A549 (cell line): ENCODE results near the gene SNTG2. TPM values are rescaled to one million over a fixed set of nuclear protein-coding genes. Genes with fewer than 3 reads are reported as not detected.
A peak's percentile ranks its signal among the peaks of the same experiment; 100 is the strongest.

Experiments
- ATAC-seq, 2 experiments: fragments of 200-7000 bp in 1 of 2; fragments of >200 bp in 1 of 2; cut with Nextera tagmentation in 1 of 2; cut with Tn5 transposase in 1 of 2; 3 replicates each; pipeline versions ENCODE4 v1.8.0 to v1.9.1; 2018 to 2020; ENCODE audit warnings: mild to moderate bottlenecking in 1 of 2, moderate library complexity in 1 of 2
- CTCF ChIA-PET: fragments of 300-600 bp; sonication (Branson Sonifier 250); formaldehyde crosslinking; extraction: SDS; loops from one replicate; lab custom pipeline; 2021; ENCODE audit warnings: antibody characterized with exemption, inconsistent platforms; lab: Yijun Ruan, JAX
- POLR2A ChIA-PET: fragments of 350-600 bp; formaldehyde crosslinking; extraction: SDS; loops from one replicate; lab custom pipeline; 2021; ENCODE audit warnings: antibody characterized with exemption, inconsistent platforms; lab: Yijun Ruan, JAX
- DNase-seq, 2 experiments: peaks; one replicate each; pipeline versions ENCODE4 v3.0.0 to v3.0.0-alpha.2; 2011 to 2016; ENCODE audit warnings: low read depth in 1 of 2, low spot score in 1 of 2
- FAIRE-seq: peaks from 2 replicates; lab custom pipeline; 2011; peaks lifted over from hg19 to GRCh38; lab: Jason Lieb, UNC
- H3K27ac ChIP-seq, 2 experiments: fragments of >200 bp; sonication (Bioruptor Twin); formaldehyde crosslinking; 3 replicates each; pipeline ENCODE4 v1.5.1; 2016 to 2017
- H3K4me1 ChIP-seq: fragments of >200 bp; sonication (Bioruptor Twin); formaldehyde crosslinking; 3 replicates; pipeline ENCODE4 v1.6.1; 2016
- H3K4me2 ChIP-seq: fragments of >200 bp; sonication (Bioruptor Twin); formaldehyde crosslinking; 3 replicates; pipeline ENCODE4 v1.6.1; 2016
- H3K4me3 ChIP-seq: fragments of >200 bp; sonication (Bioruptor Twin); formaldehyde crosslinking; 3 replicates; pipeline ENCODE4 v1.5.1; 2016
- H3K9me3 ChIP-seq: fragments of >200 bp; sonication (Bioruptor Twin); formaldehyde crosslinking; 3 replicates; pipeline ENCODE4 v1.6.1; 2016
- BCL3 ChIP-seq: fragments of >200 bp; sonication (Bioruptor Twin); formaldehyde crosslinking; IDR thresholded peaks from 3 replicates; pipeline ENCODE4 v1.6.1; 2016
- CBX8 ChIP-seq: fragments of 200-600 bp; sonication (generic); IDR thresholded peaks from 2 replicates; pipeline ENCODE4 v1.6.1; 2016
- CHD2 ChIP-seq: fragments of 150-350 bp; IDR thresholded peaks from 2 replicates; pipeline ENCODE4 v1.6.1; 2014; ENCODE audit warnings: low read length; ENCODE audit not compliant: partially characterized antibody
- E2F6 ChIP-seq: IDR thresholded peaks from 2 replicates; pipeline ENCODE4 v1.6.1; 2012; ENCODE audit warnings: low read depth, borderline replicate concordance
- GATA3 ChIP-seq: IDR thresholded peaks from 2 replicates; pipeline ENCODE4 v1.6.1; 2012; ENCODE audit warnings: borderline replicate concordance
- HDAC2 ChIP-seq: fragments of 200-600 bp; sonication (generic); IDR thresholded peaks from 2 replicates; pipeline ENCODE4 v1.6.1; 2016
- HOXB13 ChIP-seq: fragments of 250-450 bp; sonication (Bioruptor Pico); IDR thresholded peaks from 2 replicates; pipeline ENCODE4 v1.5.0; 2020; ENCODE audit warnings: low read depth, mild to moderate bottlenecking, moderate library complexity
- HOXB5 ChIP-seq: fragments of 250-450 bp; sonication (Bioruptor Pico); IDR thresholded peaks from 2 replicates; pipeline ENCODE4 v1.5.0; 2020; ENCODE audit warnings: mild to moderate bottlenecking, moderate library complexity
- JUN ChIP-seq, 2 experiments: fragments of >200 bp; sonication (Bioruptor Twin); formaldehyde crosslinking; IDR thresholded peaks; 2 replicates in 1 of 2; 3 replicates in 1 of 2; pipeline ENCODE4 v1.6.1; 2016 to 2017
- MAFK ChIP-seq: fragments of 450-650 bp; IDR thresholded peaks from 2 replicates; pipeline ENCODE4 v1.6.1; 2014; ENCODE audit not compliant: partially characterized antibody
- NPAS2 ChIP-seq: fragments of 250-450 bp; sonication (Bioruptor Pico); IDR thresholded peaks from 2 replicates; pipeline ENCODE4 v1.8.0; 2022; ENCODE audit warnings: mild to moderate bottlenecking, moderate library complexity, borderline replicate concordance
- PHF8 ChIP-seq: fragments of 200-600 bp; sonication (generic); IDR thresholded peaks from 2 replicates; pipeline ENCODE4 v1.6.1; 2016; ENCODE audit warnings: low read depth, mild to moderate bottlenecking, antibody characterized with exemption, moderate library complexity, borderline replicate concordance
- RAD21 ChIP-seq, 2 experiments: fragments of >200 bp in 1 of 2; sonication (Bioruptor Twin) in 1 of 2; formaldehyde crosslinking in 1 of 2; IDR thresholded peaks in 1 of 2; conservative IDR thresholded peaks in 1 of 2; 2 replicates in 1 of 2; 3 replicates in 1 of 2; pipeline ENCODE4 v1.6.1; 2012 to 2018; ENCODE audit warnings: inconsistent platforms in 1 of 2
- SMC3 ChIP-seq: fragments of >200 bp; sonication (Bioruptor Twin); formaldehyde crosslinking; IDR thresholded peaks from 3 replicates; pipeline ENCODE4 v1.6.1; 2018; ENCODE audit warnings: inconsistent platforms
- USF2 ChIP-seq: fragments of 450-650 bp; IDR thresholded peaks from 2 replicates; pipeline ENCODE4 v1.6.1; 2014; ENCODE audit warnings: antibody characterized with exemption
- ZC3H11A ChIP-seq: fragments of 450-650 bp; IDR thresholded peaks from 2 replicates; pipeline ENCODE4 v1.6.1; 2014; ENCODE audit warnings: antibody characterized with exemption, mild to moderate bottlenecking
- ZFP36 ChIP-seq: fragments of 450-650 bp; IDR thresholded peaks from 2 replicates; pipeline ENCODE4 v1.6.1; 2014; ENCODE audit warnings: borderline replicate concordance; ENCODE audit not compliant: partially characterized antibody
- ZNF302 ChIP-seq: fragments of 250-450 bp; sonication (Bioruptor Pico); IDR thresholded peaks from 2 replicates; pipeline ENCODE4 v1.9.0; 2021; ENCODE audit warnings: inconsistent platforms, mild to moderate bottlenecking, moderate library complexity
- WGBS: methylation state at CpG from one replicate; pipeline ENCODE4 v1.1.6; 2017; ENCODE audit errors: missing lambda C conversion rate; 5-methylcytosine and 5-hydroxymethylcytosine counted together
- polyA plus RNA-seq, 4 experiments: library from polyadenylated mRNA; depleted of rRNA in 3 of 4; stranded (reverse); fragments of >200 nt; fragmentation: RNase III in 1 of 4; extraction: RNeasy Plus Mini Kit Qiagen cat#74134 plus additional on column Dnase treatment in 1 of 4; gene quantifications; 2 replicates in 3 of 4; 3 replicates in 1 of 4; pipeline ENCODE4 v1.2.3, GENCODE V29; 2011 to 2017

SNTG2 gene
- polyA plus RNA-seq, 2 of the 4 experiments (the other 2 are of a cell fraction) = not detected

GRCh38 chr2:949384-950079, 1.1 kb upstream of the SNTG2 start (continued):
- TF ChIP-seq BCL3 (no peak), HOXB5 (CRISPR knock-in tag) (no peak), ZNF302 (CRISPR knock-in tag) (no peak), ZFP36 (no peak), PHF8 (no peak), HOXB13 (CRISPR knock-in tag) (no peak), JUN (IDR thresholded peaks at IDR 0.05) (no peak), ZC3H11A (no peak)

DNA sequence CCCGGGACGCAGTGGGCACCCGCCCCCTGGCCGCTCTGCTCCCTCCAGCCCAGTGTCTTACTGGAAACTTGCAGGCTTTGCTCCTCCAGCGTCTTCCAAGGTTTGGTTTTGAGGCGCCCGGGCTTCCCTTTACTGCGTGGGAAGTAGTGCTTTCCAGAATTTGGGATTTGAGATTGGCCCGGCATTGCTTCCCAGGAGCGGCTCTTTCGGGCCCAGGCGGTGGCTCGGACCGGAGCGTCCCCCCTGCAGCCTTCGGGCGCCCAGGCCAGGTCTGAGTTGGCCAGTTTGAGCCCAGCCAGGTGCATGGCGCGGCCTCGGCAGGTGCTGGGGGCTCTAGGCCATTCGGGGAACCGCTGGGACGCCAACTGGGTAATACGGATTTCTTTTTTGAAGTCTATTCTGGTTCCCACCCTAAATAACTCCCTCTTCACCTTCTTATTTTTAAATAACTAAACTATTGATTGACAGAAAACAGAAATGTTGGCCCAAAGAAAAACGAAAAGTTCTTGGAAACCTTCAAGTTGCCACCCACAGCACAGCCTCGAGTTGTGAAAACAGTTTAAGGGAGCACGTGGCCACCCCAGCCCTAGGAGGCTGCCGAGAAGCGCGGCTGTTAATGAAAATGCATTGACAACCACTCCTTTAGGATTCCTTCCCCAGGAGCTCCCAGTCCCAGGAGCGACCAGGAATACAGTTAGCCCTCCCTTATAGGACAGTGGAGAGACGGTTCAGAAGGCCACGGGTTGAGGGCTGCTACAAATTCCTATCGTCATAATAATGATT, 766 bp downstream of the SNTG2 start:
- Histone ChIP-seq H3K4me3 (no peak overlapping the region), H3K4me2 (no peak overlapping the region), H3K9me3 (no peaks in the 10 kb centered on the region), H3K27ac (no peak overlapping the region), H3K4me1 (no peaks in the 10 kb centered on the region)
- no peak for FAIRE-seq
- WGBS = 49% methylated on average over 34 of the region's 34 CpGs
- ATAC-seq = no peak
- no peak for DNase-seq
- no peak for TF ChIP-seq E2F6
- no peak for TF ChIP-seq MAFK
- no peak for TF ChIP-seq USF2
- no peak for TF ChIP-seq SMC3
- TF ChIP-seq CBX8 = no peak
- TF ChIP-seq GATA3 = no peak
- TF ChIP-seq HDAC2 = no peak
- no peak for TF ChIP-seq NPAS2 (CRISPR knock-in tag)
- TF ChIP-seq RAD21 (conservative IDR thresholded peaks at IDR 0.05 in 1 of 2, IDR thresholded peaks at IDR 0.05 in 1 of 2) = no peak
- CTCF ChIA-PET = no interaction called here
- POLR2A ChIA-PET = no interaction called here

GRCh38 chr2:953408-953807, 2.8 kb downstream of the SNTG2 start:
- ChIA-PET CTCF (interaction anchor here (0.6 to 2.4 kb wide), 6 partner anchors 9 to 593 kb away, joined by 3 to 6 read pairs (median 3); no protein-coding TSS in a partner anchor), POLR2A (no interaction called here)

More at GRCh38 chr2:953408-953807, 2.8 kb downstream of the SNTG2 start:
- Histone ChIP-seq H3K4me2 (no peak overlapping the region), H3K27ac (no peak overlapping the region), H3K4me3 (no peak overlapping the region), H3K9me3 (no peaks in the 10 kb centered on the region), H3K4me1 (no peaks in the 10 kb centered on the region)
- DNase-seq (no peak), ATAC-seq (no peak), FAIRE-seq (no peak)
- no peak for TF ChIP-seq CHD2
- no peak for TF ChIP-seq RAD21 (conservative IDR thresholded peaks at IDR 0.05 in 1 of 2, IDR thresholded peaks at IDR 0.05 in 1 of 2)
- peak; percentile 81 for TF ChIP-seq MAFK
- 6% methylated on average over 2 of the region's 2 CpGs for WGBS
